Germinal center (tissue), 1 donor: ENCODE results near the gene MIEF2.
A peak's percentile ranks its signal among the peaks of the same experiment; 100 is the strongest.
"Not testable (repeated sequence)": the region's sequence is repeated elsewhere in the genome, so short reads cannot be mapped to it uniquely, and the experiment has no call there.

Experiments
- DNase-seq: peaks from one replicate; pipeline ENCODE4 v3.0.0; 2012; ENCODE audit warnings: mixed read lengths, low spot score

Gene MIEF2, protein sequence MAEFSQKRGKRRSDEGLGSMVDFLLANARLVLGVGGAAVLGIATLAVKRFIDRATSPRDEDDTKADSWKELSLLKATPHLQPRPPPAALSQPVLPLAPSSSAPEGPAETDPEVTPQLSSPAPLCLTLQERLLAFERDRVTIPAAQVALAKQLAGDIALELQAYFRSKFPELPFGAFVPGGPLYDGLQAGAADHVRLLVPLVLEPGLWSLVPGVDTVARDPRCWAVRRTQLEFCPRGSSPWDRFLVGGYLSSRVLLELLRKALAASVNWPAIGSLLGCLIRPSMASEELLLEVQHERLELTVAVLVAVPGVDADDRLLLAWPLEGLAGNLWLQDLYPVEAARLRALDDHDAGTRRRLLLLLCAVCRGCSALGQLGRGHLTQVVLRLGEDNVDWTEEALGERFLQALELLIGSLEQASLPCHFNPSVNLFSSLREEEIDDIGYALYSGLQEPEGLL

DNA sequence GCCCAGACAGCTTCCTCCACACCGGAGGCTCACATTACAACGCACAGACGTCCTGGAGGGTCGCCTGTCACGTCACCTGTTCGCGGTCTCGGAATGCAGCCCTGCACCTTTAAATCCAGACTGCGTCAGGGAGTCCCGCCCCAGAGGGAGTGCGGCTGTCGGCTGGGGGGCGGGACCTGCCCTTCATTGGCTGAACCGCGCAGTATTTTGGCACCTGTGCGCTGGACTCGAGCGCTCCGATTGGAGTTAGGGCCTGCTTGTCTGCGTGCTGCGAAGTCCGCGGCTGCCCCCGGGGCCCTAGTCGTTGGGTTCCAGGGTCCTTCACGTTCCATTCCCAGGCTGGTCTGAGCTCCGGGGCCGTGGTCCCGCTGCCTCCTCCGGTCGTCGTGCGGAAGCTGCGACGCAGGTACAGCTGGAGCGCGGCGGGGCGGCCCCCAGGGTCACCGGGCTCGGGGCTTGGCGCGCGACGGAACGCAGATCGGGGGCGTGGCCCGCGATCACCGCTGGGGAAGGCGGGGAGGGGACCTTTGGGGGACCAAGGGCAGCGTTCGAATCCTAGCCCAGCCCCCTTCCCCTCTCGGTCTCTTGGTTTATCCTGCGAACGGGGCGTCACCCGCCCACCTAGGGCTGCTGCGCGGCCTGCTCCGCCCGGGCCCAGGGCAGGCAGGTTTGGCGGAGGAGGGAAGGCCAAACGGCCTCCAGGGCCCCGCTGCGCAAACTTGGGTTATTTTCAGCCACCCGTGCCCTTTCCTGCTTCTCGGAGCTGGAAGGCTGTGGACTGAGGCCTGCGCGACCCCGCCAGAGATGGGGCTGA is at the start of gene MIEF2:
Gene MIEF2 (plus strand): TSS at position 331 of the 814 bp plus-strand sequence. CDS start 2,059 bp downstream, outside the sequence.
- DNase-seq = peak; percentile 98

DNA sequence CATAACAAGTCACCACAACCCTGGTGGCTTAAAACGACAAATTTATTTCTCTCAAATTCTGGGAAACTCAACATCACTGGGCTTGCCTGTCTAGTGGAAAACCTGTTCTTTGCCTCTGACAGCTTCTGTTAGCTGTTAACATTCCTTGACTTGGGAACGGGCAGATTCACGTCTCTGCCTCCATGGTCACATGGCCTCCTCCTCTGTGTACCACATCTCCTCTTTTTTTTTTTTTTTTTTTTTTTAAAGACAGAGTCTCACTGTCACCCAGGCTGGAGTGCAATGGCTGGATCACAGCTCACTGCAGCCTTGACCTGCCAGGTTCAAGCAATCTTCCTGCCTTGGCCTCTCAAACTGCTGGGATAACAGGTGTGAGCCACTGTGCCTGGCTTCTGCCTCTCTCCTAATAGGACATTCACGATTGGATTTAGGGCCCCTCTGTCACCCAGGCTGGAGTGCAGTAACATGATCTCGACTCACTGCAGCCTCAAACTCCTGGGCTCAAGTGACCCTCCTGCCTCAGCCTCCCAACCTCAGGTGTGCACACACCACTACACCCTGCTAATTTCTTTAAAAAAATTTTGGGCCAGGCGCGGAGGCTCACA is 46.7 kb upstream of the MIEF2 start:
- DNase-seq = no peak

DNA sequence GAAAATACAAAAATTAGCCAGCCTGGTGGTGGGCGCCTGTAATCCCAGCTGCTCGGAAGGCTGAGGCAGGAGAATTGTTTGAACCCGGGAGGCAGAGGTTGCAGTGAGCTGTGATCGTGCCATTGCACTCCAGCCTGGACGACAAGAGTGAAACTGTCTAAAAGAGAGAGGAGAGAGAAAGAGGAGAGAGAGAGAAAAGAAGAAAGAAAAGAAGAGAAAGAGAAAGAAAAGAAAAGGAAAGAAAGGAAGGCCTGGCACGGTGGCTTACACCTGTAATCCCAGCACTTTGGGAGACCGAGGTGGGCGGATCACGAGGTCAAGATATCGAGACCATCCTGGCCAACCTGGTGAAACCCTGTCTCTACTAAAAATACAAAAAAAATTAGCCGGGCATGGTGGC is 43.6 kb upstream of the MIEF2 start:
- not testable (repeated sequence) for DNase-seq

DNA sequence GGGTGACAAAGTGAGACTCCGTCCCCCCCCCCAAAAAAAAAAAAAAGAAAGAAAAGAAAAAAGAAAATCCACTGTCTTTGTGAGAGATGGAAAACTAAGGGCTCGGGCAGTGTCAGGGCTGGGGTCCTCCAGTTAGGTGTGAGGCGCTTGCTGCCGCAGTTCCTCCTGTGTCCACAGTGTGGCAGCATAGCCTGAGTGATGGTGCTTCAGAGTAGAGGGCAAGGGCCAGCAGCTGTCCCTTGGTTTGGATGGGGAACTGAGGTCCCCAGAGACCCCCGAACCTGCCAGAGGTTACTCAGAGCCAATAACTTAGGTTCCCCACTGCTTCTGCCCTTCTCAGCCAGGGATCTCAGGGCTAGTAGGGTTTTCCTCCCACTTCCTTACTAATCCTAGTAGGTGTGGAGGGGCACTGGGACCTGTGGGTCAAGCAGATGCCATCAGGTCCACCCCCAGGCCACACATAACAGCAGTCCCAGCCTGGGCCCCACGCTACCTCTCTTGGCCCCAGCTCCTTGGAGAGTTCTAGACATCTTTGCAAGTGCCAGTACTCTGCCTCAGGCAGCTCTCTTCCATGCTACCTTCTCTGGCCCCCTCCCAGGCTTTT is 42.9 kb upstream of the MIEF2 start:
- peak; percentile 86 for DNase-seq

DNA sequence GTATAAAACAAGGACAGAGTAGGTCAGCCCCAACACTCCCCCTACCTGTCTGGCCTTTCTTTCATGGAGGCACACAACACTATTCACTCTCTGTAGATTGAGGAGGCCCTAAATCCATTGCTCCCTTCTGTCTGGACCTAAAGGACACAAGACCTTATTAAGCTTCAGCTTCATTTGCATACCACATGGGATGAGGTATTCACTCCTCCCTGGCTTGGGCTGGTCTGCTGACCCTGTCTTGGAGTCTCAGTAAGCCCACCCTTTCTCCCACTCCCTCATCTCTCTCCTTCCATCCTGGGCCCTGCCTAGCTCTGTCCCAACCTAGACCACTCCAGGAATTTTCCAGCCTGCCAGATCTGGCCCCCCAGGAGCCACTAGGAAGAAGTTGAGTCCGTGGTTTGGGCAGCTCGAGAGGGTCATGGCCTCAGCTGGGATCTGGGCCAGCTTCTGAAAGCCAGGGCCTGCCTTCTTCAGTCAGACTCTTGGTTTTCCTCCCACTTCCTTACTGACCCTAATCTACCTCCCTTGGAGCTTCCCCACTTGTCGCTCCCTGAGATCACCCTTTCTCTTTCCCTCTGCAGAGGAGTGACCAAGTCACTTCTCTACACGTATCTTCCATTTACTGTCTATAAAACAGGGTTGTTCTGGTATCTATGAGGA is 41.6 kb upstream of the MIEF2 start:
- DNase-seq = no peak

DNA sequence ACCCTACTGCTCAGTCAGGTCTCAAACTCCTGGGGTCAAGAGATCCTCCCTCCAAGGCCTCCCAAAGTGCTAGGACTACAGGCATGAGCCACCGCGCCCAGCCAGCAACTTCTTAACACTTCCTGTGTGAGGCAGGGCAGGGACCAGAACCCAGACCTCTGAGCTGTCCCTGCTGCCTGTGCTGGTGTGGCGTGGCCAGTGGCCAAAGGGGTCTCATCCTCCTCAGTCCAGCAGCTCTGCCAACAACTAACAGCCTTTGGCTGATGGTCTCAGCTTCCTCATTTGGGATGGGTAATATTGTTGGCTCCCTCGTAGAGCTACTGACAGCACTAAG is 36.4 kb upstream of the MIEF2 start:
- DNase-seq = no peak

DNA sequence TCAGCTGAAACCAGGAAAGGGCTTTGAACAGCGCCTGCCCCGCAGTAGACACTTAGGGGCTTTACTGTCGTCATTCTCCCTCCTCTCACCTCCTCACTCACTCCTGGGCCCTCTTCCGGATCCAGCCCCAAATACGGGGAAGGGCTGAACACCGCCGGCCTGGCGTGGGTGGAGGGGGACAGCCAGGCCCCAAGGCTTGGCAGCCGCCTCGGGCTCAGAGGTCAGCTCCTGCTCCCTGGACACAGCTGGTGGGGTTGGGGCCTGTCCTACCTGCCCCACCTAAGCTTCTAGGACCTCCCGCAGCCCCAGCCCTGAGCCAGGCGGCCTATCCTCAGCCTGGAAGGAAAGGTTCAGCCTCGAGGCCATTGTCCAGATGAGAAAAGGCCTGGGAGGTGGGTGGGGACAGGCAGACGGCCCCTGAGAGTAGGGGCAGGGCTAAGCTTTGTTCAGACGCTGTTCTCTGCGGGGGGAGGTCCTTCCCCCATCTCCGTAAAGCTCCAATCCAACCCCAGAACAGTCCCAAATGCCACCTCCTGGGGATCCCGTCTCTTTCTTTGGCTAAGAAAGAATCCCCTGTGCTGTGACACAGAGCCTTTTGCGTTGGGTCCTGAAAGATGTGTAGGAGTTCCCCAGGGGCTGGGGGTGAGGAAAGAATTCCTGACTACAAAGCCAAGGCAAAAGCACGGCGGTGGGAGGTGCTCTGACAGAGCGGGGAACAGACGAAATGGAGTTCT is 35.9 kb upstream of the MIEF2 start:
- DNase-seq = no peak

DNA sequence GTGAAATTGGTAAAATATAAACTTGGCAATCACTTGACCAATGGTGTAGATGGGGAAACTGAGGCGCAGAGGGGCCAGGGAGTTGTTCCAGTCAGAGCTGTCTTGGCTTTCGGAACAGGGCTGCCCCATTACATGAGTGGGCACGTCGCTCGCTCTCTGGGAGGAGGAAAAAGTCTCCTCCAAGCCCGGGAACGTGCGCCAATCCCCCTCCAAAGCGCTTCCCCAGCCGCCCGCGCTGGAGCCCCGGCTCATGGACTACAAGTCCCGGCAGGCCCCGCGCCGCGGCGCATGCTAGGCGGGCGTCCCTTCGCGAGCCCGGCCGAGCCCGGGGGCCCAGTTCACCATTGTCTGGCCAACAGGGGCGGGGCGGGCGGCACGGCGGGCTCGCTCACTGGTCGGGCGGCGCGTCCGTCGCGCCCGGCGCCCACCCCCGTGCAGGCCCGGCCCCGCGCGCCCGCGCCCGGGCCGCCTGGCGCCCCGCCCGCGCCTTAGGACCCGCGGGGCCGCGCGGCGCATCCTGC is 35.3 kb upstream of the MIEF2 start, which contains the start of gene LLGL1:
Gene LLGL1 (plus strand): TSS at position 515 of the 521 bp plus-strand sequence. CDS start 48 bp downstream, outside the sequence.
- DNase-seq = peak; percentile 99

DNA sequence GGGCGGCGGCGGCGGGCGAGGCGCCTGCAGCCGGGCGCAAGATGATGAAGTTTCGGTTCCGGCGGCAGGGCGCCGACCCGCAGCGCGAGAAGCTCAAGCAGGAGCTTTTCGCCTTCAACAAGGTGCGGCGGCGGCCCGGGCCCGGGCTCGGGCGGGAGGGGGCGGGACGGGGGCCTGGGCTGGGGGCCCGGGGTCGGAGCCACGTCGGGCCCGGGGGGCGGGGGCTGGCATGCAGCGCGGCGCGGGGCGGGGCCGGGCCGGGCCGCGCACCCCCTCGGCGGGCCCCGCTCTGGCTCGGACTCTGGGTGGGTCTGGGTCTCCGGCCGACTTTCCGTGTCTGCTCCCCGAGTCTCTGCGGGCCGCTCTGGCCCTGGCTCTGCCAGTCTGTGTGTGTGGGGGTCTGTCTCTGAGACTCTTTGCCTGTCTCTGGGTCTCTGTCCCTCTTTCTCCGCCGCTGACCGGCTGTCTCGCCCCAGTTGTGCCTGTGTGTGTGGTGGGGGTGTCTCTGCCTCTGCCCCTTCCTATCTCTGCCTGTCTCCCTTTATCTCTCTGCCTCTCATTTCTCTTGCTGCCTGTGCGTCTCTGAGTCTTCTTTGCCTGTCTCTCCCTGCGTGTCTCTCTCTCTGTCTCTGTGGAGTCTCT is 34.7 kb upstream of the MIEF2 start:
- DNase-seq = no peak

DNA sequence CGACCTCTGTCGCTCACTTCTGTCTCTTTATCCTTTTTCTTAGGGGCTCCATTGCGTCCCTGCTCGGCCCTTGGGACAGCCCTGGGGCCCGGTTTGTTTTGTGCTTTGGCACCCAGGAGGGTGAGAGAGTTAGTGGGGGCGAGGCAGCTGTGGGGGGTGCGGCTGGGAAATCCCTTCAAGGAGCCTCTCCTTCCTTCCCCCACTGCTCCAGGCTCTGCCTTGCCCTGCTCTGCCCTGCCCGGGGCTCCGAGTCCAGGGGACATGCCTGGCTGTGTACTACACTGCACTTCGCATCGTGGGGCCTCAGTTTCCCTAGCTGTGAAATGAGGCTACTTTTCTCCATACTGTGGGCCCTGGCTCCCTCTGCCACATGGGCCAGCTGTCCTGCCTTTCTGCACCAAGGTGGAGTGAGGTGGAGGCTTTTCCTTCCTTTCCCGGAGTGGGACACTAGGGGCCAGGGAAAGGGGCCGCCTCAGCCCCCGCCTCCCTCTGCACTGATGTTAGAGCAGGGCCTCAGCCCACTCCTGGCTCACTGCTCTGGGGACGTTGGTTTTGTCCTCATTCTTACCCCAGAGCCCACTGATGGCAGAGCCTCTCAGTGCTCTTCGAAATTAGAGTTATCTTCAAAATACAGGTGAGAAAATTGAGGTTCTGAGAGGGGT is 34.0 kb upstream of the MIEF2 start:
- DNase-seq = no peak

DNA sequence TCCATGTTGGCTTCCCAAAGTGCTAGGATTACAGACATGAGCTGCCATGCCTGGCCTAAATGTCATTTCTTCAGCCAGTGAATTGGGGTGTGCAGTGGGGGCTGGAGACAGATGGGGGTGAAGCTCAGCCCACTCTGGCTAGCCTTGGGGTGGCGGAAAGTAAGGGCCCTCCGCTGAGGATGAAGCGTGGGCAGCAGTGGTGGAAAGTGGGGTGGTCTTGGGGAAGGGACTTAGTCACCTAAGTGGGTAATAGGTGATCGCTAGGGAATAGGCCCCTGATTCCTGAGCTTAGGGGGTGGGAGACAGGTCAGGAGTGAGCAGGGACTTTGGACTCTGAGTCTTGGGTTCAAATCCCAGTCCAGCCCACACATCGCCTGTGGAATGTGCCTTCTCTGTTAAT is 32.8 kb upstream of the MIEF2 start:
- no peak for DNase-seq

DNA sequence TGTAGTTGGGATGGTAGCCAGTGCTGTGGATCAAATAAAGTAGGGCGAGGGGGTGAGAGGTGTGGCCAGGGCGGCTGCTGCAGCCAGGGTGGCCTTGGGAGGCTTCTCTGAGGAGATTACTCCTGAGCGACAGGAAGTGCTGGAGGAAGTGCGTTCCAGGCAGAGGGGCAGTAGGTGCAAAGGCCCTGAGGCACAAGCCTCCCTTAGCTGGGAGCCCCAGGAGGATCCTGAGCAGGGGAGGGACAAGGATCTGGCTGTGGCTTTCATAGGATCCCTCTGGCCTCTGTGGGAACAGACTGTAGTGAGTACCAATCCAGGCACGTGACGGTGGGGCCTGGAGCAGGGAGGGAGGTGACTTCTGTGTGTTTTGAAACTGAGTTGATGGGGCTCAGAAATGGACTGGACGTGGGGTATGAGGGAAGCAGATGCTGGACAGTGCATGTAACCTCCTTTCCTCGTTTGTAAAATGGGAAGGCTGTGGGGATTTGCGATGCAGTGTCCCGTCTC is 32.2 kb upstream of the MIEF2 start:
- DNase-seq = no peak

DNA sequence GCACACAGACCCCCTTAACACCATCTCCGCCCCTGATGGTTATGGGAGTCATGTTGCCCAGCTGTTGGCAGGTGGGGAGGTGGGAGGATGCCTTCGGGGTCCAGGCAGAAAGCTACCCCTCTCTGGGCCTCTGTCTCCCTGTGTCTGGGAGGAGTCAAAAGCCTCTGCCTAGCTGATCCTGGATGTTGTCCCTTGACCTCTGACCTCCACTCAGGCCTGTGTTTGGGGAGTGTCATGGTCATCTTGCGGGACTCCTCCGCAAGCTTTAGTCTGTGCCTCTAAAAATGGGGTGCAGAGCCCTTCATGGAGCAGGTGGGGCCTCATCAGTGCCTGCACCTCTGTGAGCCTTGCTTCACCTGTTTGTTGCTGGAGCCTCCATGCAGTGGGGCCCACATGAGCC is 31.2 kb upstream of the MIEF2 start:
- DNase-seq = no peak

DNA sequence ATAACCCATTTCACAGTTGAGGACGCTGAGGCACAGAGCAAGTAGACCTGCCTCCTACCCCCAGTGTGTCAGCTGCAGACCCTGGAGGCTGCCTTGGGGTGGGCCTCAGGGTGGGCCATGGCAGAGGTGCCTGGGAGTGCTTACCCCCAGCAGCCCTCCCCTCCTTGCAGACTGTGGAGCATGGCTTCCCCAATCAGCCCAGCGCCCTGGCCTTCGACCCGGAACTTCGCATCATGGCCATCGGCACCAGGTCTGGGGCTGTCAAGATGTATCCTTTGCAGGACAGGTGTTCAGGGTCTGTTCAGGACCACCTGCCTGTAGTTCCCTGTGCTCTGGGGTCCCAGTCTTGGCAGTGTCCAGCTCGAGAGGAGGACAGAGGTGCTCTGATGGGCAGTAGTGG is 30.7 kb upstream of the MIEF2 start:
- DNase-seq = no peak

DNA sequence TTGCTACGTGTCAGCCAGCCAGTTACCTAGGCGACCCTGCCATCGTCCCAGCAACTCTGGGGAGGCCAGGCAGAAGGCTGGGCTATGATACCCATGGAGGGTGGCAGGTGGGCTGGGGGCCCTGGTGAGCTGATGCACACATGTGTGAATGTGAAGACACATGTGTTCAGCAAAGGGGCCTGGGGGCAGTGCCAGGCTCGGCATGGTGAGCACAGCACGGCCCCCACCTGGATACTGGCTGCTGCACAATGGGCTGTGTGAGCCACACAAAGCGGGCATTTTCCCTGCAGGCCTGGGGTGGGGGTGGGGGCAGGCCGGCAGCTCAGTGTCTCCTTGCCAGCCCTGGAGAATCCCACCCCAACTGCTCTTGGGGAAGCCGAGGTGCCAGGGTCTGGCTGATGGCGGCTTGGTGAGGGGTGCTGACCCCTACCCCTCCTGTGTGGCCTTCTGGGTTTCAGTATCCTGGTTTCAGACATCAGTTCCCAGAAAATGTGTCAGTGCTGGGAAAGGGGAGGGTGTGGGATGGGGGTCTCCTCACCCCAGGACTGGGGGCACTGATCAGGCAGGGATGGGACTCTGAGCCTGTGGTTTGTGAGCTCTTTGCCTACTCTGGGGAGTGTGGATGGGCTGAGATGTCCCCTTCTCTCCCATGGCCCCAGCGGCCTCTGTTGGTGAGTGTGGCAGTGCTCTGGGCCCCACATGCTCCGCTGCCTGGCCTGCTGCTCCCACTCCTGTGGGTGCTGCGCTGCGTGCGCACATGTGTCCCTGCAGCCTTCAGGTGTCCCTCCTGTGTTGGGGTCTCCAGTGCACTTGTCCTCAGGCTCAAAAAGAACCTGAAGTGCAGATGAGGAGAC is 29.9 kb upstream of the MIEF2 start:
- no peak for DNase-seq

DNA sequence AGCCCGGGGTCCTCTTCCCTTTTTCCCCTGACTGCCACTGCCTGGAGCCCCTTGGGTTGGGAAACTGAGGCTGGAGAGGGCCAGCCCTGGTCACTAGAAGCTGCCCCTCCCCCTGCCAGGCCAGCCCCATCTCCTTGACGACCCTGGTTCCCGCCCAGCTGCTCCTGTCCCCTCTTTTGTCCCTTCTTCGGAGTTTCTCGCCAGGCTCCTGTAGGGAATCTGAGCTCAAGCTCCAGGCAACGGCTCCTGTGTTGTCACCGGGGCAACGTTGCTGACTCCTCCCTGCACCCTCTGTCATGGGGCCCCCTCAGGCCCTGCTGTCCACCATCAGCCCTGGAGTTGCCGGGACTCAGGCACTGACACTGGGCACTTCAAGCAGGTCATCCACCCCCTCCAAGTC is 29.3 kb upstream of the MIEF2 start:
- DNase-seq = no peak

DNA sequence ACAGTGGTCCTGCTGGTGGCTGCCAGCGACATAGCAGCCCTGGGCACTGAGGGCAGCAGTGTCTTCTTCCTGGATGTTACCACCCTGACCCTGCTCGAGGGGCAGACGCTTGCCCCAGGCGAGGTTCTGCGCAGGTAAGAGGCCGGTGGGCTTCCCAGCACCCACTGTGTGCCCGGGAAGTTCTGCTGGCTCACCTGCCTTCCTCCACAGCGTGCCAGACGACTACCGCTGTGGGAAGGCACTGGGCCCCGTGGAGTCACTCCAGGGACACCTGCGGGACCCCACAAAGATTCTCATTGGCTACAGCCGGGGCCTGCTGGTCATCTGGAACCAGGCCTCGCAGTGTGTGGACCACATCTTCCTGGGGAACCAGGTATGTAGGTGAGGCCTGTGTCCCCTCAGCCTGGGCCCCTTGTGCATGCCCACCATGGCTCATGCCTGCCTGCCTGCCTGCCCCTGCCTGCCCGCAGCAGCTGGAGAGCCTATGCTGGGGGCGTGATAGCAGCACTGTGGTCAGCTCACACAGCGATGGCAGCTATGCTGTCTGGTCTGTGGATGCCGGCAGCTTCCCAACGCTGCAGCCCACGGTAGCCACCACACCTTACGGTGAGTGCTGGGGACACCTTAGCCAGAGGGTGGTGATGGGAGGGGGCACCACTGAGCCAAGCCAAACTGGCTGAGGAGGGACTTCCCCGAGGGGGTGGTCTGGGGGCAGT is 26.5 kb upstream of the MIEF2 start:
- no peak for DNase-seq

DNA sequence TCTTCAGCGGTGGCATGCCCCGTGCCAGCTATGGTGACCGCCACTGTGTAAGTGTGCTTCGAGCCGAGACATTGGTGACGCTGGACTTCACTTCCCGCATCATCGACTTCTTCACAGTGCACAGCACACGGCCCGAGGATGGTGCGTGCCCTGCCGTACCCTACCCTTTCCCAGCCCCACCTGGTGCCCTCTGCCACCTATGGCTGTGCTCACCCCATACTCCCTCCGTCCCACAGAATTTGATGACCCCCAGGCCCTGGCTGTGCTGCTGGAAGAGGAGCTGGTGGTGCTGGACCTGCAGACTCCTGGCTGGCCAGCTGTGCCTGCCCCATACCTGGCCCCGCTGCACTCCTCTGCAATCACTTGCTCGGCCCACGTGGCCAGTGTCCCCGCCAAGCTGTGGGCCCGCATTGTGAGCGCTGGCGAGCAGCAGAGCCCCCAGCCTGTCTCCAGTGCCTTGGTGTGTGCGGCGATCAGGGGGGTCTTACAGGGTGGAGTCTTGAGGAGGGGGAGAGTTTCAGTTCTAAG is 25.5 kb upstream of the MIEF2 start:
- DNase-seq = no peak
